ENCODE results near the gene CD38.
"Not testable (repeated sequence)": the region's sequence is repeated elsewhere in the genome, so short reads cannot be mapped to it uniquely, and the experiment has no call there.

Gene CD38

DNA sequence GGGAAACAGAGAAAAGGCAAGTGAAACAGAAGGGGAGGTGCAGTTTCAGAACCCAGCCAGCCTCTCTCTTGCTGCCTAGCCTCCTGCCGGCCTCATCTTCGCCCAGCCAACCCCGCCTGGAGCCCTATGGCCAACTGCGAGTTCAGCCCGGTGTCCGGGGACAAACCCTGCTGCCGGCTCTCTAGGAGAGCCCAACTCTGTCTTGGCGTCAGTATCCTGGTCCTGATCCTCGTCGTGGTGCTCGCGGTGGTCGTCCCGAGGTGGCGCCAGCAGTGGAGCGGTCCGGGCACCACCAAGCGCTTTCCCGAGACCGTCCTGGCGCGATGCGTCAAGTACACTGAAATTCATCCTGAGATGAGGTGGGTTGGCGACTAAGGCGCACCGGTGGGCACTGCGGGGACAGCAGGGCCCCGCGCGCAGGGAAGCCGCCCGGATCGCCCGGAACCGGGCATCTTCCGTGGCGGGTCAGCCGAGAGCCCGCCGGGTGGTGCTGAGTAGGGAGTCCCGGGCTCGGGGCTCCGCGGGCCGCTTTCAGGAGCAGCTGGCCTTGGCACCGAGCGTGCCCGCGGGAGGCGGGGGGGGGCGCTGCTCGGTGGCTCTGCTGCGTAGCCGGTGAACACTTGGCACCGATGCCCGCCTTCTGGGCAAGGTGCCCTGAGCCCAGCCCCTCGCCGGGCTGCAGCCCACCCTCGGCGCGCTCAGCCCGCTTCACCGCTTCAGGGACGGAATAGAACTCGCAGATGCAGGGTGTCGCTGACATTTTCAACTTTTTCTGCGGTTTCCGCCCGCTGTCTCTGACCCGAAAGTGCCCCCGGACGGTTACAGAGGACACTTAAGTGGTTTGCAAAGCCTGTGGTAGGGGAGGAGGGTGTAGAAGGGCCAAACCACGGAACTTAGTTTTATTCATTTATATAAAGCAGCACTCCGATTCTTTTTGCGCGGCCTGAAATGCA, at the start of gene CD38:
TSS of gene CD38 (plus strand) at position 40 of the 953 bp plus-strand sequence. CDS start at position 127, 87 bp downstream.
- peak; percentile 55 for DNase-seq (ENCODE audit: low read depth)

DNA sequence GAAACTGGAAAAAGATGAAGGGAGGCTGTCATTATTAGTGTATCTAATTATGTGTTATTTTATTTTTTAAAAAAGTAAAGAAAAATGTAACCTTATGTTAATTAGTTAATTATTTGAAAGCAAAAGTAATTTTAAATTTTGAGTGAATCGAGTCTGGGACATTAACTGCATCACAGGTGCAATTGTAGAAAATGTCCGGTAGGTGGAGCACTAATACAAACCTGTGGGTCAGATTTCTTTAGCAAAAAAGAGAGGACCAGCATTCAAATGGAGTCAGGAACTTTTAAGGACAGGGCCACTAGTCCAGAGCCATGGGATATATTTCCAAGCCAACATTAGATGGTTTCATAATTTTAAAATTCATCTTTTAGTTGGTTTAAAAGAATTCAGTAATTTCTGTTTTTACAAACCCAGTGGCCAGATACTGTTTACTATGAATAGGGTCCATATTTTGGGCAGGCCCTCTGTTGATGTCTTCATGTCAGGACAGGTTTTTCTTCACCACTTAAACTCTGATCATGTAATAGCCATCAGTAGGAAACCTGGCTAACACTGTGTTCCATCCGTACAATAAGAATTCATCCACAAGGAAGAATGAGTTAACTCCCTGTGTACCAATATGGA, 48.1 kb upstream of the CD38 start:
- no peak for DNase-seq (ENCODE audit: low read depth)

DNA sequence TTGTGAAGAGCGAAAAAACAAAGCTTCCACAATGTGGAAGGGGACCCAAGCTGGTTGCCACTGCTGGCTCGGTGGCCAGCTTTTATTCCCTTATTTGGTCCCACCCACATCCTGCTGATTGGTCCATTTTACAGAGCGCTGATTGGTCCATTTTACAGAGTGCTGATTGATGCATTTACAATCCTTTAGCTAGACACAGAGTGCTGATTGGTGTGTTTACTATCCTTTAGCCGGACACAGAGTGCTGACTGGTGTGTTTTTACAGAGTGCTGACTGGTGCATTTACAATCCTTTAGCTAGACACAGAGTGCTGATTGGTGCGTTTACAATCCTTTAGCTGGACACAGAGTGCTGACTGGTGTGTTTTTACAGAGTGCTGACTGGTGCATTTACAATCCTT, 45.1 kb upstream of the CD38 start:
- DNase-seq (ENCODE audit: low read depth): not testable (repeated sequence)

DNA sequence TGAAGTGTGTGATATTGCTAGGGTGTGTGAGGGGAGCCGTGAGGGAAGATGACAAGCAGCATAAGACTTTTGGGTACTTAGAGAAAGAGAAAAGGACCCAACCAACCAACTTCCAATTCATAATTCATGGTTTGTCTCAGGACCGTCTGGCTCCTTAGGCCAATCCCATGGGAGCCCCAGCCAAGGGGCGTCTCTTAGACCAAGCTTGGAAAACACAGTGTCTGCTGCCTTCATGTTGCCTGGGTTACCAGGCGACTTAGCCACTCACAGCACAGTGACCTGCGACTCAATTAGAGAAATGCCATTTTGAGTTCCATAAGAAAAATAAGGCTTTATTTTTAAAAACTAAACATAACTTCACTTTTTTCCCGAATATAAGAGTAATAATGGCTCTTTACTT, 42.6 kb upstream of the CD38 start:
- no peak for DNase-seq (ENCODE audit: low read depth)

DNA sequence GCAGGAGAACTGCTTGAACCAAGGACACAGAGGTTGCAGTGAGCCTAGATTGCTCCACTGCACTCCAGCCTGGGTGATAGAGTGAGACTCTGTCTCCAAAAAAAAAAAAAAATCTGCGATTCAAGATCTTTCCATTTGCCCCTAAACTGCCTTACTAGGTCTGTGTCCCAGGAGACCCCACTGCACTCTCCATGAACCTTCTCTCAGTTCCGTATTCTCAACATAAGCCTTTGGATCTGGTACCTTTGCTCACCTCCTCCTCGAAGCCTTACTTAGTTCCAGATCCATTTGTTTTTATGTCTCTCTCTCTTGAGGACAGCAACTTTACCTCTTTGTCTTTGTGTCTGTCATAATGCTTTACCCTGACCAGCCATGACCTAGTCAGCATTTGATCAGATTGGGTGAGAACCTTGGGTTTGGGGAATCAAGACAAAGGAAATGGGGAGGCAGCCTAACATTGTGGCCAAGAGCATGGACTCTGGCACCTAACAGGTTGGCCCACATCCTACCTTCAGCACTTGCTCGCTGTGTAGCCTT, 41.5 kb upstream of the CD38 start:
- DNase-seq (ENCODE audit: low read depth): no peak

DNA sequence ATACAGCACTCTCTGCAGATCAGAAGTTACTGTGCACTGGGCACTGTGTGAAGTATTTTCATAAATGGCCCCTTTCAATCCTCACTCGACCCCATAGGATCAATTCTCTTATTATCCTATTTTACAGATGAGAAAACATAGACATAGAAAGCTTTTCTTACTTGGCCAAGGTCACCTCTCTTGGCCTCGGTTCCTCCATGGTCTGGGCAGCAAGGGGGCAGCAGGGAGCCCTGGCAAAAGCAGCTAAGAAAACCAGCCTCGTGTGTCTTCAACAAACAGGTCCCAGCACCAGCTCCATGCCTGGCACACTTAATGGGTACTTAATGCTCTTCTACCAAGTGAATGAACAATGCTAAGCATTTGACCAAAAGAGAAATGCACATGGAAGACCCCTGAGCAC, 40.9 kb upstream of the CD38 start:
- no peak for DNase-seq (ENCODE audit: low read depth)

DNA sequence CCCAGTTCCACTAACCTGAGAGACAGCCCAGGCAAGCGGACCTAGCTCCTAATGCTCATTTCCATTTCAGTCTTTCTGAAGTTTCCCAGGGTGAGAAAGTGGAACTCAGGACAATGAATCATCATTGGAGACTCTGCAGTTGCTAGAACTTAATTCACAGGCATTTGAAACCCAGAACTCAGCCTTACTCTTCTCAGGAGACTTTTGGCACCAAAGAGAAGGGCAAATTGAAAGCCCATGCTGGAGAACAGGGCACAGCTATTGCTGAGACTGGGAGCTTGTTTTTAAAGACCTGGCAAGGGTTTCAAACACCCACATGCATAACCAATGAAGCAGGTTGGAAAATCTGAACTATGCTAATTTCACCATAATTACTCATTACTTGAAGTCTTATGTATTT, 39.3 kb upstream of the CD38 start:
- no peak for DNase-seq (ENCODE audit: low read depth)

DNA sequence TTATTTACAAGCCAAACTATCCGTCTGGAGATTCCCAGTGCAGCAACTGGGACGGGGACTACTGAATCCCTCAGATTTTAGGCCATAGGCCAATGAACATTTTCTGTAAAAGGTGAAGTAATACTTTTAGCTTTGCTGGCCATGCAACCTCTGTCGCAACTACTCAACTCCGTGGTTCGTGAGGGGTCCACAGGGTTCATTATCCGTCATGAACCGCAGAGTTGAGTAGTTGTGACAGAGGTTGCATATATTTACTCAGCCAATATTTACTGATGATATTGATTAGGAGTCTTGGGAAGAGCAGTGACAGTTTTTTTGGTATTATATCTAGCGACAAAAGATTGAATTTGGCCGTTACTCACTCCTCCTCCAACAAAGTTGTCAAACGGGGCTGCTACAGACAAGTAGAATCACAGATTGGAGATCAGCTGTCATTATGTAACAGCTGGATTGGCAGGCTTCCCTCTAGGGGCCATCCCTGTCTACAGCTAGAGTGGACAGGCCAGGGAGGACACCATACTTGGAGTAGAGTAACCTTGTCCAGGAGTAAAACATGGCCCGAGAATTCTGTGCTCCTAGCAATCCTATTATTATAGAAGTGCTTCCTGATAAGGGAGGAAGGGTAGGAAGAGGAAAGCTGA, 37.2 kb upstream of the CD38 start:
- no peak for DNase-seq (ENCODE audit: low read depth)

DNA sequence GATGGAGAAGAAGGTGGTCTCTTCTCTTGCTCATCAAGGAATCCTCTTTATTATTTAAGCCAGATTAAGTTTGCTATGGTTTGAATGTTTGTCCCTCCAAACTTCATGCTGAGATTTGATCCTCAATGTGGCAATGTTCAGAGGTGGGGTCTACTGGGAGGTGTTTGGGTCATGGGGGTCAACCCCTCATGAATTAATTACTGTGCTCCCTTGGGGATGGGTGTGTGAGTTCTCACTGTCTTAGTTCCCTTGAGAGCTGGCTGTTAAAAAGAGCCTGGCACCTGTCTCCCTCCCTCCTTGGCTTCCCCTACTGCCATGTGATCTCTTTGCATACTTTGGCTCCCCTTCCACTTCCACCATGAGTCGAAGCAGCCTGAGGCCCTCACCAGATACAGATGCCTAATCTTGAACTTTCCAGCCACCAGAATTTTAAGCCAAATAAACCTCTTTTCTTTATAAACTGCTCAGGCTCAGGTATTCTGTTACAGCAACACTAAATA, 36.0 kb upstream of the CD38 start:
- no peak for DNase-seq (ENCODE audit: low read depth)

DNA sequence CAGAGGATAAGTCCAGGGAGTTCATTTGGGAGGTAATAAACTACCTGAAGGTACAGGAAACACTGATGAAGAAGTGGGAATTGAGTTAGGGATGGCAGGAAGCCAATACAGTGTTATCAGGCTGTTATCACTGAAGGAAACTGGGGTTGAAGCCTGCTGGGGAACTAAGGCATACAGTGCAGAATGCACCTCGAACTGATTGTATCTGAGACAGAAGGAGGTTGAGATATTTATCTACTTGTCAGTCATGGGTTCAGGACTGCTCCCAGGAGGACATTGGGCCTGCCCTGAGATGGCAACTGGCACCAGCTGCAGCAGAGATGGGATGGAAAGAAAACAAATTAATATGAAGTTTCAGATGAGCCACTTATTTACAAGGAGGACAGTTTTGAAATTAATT, 35.5 kb upstream of the CD38 start:
- DNase-seq (ENCODE audit: low read depth): no peak

DNA sequence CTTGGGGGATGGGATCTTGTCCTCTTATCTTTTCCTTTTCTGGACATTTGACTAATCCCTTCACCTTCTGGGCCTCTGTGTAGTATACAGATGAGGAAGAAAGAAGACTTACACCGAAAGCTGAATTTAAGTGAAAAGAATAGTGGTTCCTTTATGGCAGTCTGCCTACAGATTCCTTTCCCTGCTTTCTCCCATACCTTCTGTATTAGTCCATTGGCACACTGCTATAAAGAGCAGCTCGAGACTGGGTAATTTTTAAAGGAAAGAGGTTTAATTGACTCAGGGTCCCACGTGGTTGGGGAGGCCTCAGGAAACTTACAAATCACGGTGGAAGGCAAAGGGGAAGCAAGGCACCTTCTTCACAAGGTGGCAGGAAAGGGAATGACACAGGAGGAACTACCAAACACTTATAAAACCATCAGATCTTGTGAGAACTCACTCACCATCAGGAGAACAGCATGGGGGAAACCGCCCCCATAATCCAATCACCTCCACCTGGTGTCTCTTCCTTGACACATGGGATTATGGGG, 34.0 kb upstream of the CD38 start:
- DNase-seq (ENCODE audit: low read depth): no peak

DNA sequence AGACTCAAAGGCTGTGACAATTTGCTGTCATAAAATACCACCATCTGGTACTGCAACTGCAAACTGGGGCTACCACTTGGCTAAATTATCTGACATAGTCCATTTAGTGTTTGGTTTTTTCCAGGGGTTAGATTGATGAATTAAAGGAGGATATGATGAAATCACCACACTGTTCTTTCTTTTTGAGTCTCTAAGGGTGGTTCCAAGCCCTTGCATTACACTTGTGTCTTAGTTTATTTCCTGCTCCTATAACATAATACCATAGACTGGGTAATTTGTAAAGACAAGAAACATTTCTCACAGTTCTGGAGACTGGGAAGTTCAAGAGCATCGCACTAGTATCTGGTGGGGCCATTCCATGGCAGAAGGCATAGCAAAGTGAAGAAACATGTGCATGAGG, 32.0 kb upstream of the CD38 start:
- DNase-seq (ENCODE audit: low read depth): no peak

DNA sequence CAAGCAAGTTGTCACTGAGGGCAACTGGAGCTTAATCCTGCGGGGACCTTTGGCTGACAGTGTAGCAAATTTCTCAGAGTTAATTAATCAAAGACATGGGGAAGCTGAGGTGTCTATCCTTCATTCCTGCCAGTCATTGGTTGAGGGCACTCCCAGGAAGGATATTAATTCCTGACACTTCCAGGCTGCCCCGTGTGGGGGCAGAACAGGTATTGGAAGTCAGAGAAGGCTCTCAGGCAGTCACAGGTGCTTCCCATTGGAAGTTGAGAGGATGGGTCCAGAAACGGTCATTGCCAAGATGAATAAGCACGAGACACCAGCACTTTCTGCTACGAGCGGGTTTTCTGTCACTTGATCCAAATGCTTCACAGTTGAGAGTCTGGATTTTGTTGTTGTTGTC, 29.1 kb upstream of the CD38 start:
- DNase-seq (ENCODE audit: low read depth): no peak

DNA sequence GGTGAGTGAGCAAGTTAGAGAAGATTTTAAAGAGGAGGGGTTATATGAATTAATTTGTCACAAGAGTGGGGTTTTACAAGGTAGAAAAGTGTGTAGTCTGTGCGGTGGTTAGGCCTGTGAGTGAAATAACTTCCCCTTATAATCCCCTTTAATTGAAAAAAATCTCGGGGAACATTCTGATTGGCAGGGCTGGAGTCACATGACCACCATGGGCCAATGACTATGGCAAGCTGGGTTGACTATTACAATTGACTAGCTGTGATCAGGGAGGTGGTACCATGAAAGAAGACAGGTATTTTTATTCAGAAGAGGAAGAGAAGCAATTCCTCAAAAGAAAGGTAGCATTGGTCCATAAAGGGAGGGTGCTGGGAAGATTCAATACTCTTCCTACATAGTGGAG, 27.0 kb upstream of the CD38 start:
- DNase-seq (ENCODE audit: low read depth): no peak

DNA sequence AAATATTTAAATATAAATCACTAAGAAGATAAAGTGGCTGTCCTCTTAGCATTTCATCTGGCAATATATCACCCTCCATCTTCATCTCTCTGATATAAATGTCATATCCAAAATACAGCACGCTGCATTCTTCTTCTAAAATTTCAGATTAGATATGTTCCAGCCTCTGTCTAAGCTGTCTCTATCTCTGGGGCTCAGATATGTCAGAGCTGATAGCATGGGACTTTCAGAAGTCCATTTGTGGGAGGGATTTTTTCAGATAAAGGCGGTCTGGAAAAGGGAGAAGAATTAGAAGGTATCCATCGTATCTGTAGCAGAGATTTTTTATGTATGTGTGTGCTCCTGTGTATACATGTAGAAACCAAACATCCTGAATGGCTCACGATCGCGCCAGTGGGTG, 25.0 kb upstream of the CD38 start:
- no peak for DNase-seq (ENCODE audit: low read depth)

DNA sequence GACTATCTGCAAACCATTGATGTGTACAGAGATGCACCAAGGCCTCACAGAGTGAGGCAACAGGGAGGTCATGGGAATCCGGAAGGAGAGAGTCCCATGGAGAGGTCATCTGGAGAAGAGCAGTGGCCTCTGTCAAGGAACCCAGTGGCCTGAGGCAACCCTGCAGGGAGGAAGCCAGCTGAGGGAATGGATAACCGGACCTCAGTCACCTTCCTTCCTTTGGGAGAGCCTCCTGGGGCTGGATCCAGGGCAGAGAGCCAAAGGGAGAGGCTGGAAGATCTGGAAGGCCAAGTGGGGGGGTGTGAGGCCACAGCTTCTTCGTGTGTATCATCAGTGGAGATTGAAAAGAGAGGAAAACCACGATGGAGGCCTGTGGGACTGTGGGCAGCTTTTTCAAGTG, 24.3 kb upstream of the CD38 start:
- DNase-seq (ENCODE audit: low read depth): no peak

DNA sequence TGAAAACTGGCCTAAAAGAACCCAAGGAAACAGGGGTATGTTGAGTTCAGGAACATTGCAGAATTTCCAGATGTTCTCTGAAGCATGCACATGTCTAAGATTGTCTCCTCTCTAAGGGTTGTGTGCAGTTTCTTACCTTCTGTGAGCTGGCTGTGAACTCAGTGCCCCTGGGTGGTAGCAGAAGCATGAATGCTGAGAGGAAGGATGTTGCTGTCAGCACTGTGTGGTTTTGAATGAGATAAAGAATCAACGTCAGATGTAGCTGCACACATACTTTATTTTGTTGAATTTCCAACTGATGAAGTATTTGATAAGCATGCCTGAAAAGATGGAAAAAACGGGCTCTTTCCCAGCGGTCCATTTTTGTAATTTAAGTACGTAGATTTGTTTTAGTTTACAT, 23.8 kb upstream of the CD38 start:
- no peak for DNase-seq (ENCODE audit: low read depth)

DNA sequence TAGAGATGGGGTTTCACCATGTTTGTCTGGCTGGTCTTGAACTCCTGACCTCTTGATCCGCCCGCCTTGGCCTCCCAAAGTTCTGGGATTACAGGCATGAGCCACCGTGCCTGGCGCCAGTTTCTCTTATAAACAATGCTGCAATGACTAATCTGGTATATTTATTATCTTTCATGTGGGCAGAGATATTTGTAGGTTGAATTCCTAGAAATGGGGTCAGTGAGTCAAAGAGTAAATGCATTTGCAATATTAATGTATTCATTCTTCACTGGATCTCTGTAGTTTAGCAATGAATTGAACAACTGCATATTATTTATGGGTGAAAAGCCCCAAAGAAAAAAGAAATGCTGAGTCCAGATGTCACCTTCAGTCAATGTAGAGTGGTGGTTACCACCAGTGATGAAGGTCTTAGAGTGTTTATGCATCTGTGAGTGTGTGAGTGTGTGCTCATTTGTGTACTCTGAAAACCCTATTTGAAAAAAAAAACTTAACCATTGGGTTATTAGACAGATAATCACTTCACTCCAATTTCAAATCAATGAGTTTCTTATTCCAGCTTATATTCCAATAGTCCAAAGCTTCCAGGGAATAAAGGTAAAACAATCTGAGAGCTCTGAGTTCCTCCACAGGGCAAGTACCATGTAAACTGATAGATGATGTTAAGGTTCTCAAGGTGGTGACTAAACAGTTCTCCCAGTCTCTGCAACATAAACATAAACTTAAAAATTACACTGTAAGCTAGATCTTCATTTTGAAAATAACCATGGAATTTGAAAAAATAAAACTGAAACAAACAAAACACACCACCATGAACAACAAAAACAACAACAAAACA, 22.6 kb upstream of the CD38 start:
- DNase-seq (ENCODE audit: low read depth): no peak

DNA sequence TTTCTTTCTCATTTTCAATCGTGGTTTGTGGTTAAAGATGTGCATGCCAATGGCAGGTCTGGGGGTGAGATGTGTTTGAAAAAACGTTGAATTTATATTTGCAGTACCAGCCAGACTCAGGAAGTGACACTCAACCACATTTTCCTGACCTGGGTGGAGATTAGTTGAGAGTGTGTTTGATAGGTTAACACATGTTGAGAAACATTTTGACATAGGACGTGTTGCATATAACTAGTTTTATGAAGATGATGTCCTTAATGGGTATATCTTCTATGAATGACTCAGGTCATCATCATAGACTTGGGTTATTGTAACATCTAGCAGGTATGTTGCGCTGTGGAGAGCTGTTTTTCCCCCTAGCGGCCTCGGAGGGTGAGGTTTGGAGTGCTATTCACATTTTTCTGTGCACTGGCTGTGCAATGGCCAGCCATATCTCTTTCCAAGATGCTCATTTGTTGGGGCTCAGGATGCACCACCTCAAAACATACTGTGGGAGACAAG, 21.7 kb upstream of the CD38 start:
- peak; percentile 64 for DNase-seq (ENCODE audit: low read depth)

DNA sequence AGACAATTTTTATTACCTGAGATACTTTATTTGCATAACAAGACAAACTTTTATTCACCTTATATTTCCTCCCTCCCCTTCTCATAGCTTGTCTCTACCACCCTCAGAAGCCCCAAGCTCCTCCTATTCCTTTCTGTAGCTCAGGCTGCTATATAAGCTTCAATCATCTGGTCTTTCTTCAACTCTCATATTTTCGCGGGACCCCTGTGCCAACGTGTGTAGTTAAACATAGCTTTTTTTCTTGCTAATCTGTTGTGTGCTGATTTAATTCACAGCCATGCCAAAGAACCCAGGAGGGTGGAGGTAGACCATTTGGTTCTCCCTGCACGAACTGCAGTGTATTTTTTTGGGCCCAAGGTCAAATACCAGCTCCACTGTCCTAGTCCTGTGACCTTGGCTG, 21.1 kb upstream of the CD38 start:
- no peak for DNase-seq (ENCODE audit: low read depth)

DNA sequence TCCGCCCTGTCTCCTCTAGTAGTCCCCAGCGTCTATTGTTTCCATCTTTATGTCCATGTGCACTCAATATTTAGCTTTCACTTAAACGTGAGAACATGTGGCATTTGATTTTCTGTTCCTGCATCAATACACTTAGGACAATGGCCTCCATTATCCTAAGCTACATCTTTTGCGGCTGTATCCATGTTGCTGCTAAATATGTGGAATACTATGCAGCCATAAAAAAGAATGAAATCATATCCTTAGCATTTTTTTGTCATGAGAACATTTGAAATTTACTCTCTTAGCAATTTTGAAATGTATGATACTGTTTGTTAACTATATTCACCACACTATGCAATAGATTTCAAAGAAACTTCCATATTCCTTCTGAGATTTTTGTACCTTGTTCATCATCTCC, 19.8 kb upstream of the CD38 start:
- DNase-seq (ENCODE audit: low read depth): no peak

All from CMK (cell line).